Measurements from ENCODE around the gene EGR4.

DNA sequence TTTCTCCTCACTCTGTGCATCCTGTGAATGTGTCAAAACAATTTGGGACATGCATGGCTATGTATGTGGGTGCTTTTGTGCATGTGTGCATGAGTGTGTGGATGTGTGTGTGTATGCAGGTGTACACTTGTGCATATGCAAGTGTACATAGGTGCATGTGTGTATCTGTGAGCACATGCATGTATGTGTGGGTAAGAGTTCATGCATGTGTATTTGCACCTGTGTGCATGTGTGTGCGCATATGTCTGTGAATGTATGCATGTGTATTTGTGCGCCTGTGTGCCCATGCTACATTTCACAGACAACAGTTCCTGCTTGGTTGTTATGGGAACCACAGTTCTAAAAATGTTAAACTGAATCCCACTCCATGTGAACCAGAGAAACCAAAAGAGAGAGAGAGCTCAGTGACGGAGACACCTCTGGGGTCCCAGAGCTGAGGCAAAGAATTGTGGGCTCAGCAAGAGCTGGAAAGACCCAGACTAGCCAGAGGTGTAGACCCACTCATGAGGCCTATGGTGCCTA lies 7.2 kb downstream of the EGR4 start:
- no peak for TF ChIP-seq POLR2A (IDR thresholded peaks at IDR 0.05)
- TF ChIP-seq, protein P1, sequence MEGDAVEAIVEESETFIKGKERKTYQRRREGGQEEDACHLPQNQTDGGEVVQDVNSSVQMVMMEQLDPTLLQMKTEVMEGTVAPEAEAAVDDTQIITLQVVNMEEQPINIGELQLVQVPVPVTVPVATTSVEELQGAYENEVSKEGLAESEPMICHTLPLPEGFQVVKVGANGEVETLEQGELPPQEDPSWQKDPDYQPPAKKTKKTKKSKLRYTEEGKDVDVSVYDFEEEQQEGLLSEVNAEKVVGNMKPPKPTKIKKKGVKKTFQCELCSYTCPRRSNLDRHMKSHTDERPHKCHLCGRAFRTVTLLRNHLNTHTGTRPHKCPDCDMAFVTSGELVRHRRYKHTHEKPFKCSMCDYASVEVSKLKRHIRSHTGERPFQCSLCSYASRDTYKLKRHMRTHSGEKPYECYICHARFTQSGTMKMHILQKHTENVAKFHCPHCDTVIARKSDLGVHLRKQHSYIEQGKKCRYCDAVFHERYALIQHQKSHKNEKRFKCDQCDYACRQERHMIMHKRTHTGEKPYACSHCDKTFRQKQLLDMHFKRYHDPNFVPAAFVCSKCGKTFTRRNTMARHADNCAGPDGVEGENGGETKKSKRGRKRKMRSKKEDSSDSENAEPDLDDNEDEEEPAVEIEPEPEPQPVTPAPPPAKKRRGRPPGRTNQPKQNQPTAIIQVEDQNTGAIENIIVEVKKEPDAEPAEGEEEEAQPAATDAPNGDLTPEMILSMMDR (IDR thresholded peaks at IDR 0.05) = no peak

Measured in lower leg skin (tissue), 3 donors.